Neural cell (in vitro differentiated cells): ENCODE measurements around the gene PKHD1. TPM values are rescaled to one million over a fixed set of nuclear protein-coding genes. Genes with fewer than 3 reads are reported as not detected.

Experiments
- H2AFZ ChIP-seq: fragments of 200-600, 300-800 bp; sonication (generic), shearing (Covaris generic); 2 replicates; pipeline ENCODE4 v1.6.0; 2014; ENCODE audit warnings: low read depth, mild to moderate bottlenecking, antibody characterized with exemption, low read length, moderate library complexity
- H3F3A ChIP-seq: fragments of 200-600 bp; shearing (Covaris generic); 2 replicates; pipeline ENCODE4 v1.6.1; 2016; ENCODE audit warnings: mild to moderate bottlenecking, moderate library complexity, mixed read lengths, antibody characterized with exemption, low read length; ENCODE audit not compliant: insufficient read depth, poor library complexity, severe bottlenecking
- H3K27ac ChIP-seq: fragments of 200-600, 300-800 bp; sonication (generic), shearing (Covaris generic); 2 replicates; pipeline ENCODE4 v1.5.1; 2014; ENCODE audit warnings: mild to moderate bottlenecking, low read length, moderate library complexity
- H3K27me3 ChIP-seq: fragments of 300-800, 200-600 bp; sonication (generic), shearing (Covaris generic); 2 replicates; pipeline ENCODE4 v1.6.0; 2014; ENCODE audit warnings: mild to moderate bottlenecking, low read depth, low read length, moderate library complexity; ENCODE audit not compliant: insufficient read depth
- H3K36me3 ChIP-seq: fragments of 300-800, 200-600 bp; sonication (generic), shearing (Covaris generic); 2 replicates; pipeline ENCODE4 v1.5.1; 2014; ENCODE audit warnings: mild to moderate bottlenecking, antibody characterized with exemption, low read length, moderate library complexity; ENCODE audit not compliant: insufficient read depth
- H3K4me2 ChIP-seq: fragments of 300-800, 200-600 bp; sonication (generic), shearing (Covaris generic); 2 replicates; pipeline ENCODE4 v1.6.0; 2014; ENCODE audit warnings: mild to moderate bottlenecking, low read length
- H3K4me3 ChIP-seq: fragments of 300-800, 200-600 bp; sonication (generic), shearing (Covaris generic); 2 replicates; pipeline ENCODE4 v1.5.1; 2014; ENCODE audit warnings: mild to moderate bottlenecking, low read length, moderate library complexity
- H3K79me2 ChIP-seq: fragments of 200-600 bp; shearing (Covaris generic); replicated peaks from 2 replicates; pipeline ENCODE4 v1.6.0; 2014; ENCODE audit warnings: mild to moderate bottlenecking, low read length, moderate library complexity; ENCODE audit not compliant: insufficient read depth
- H3K9ac ChIP-seq: fragments of 300-800, 200-600 bp; sonication (generic), shearing (Covaris generic); 2 replicates; pipeline ENCODE4 v1.6.1; 2016; ENCODE audit warnings: mild to moderate bottlenecking, low read length, mixed read lengths
- H3K9me2 ChIP-seq: fragments of 200-600 bp; shearing (Covaris generic); 2 replicates; pipeline ENCODE4 v1.6.1; 2016; ENCODE audit warnings: mild to moderate bottlenecking, low read length, mixed read lengths; ENCODE audit not compliant: insufficient read depth
- H3K9me3 ChIP-seq: fragments of 200-600, 300-800 bp; sonication (generic), shearing (Covaris generic); 2 replicates; pipeline ENCODE4 v1.6.1; 2016; ENCODE audit warnings: mild to moderate bottlenecking, mixed run types, low read length, moderate library complexity, mixed read lengths
- H4K20me1 ChIP-seq: fragments of 200-600 bp; shearing (Covaris generic); 2 replicates; pipeline ENCODE4 v1.6.1; 2016; ENCODE audit warnings: mild to moderate bottlenecking, mixed run types; ENCODE audit not compliant: insufficient read depth
- EP300 ChIP-seq: fragments of 450-650 bp; conservative IDR thresholded peaks from 2 replicates; pipeline ENCODE4 v1.6.1; 2014; ENCODE audit warnings: antibody characterized with exemption, mild to moderate bottlenecking, moderate library complexity; ENCODE audit not compliant: poor library complexity, severe bottlenecking
- EZH2 ChIP-seq: fragments of 200-600, 300-800 bp; shearing (Covaris generic), sonication (generic); IDR thresholded peaks from 2 replicates; pipeline ENCODE4 v1.6.1; 2014; ENCODE audit warnings: antibody characterized with exemption, low read length, borderline replicate concordance, mild to moderate bottlenecking; ENCODE audit not compliant: insufficient read depth, poor library complexity, severe bottlenecking
- MXI1 ChIP-seq: fragments of 450-650 bp; conservative IDR thresholded peaks from 2 replicates; pipeline ENCODE4 v1.6.1; 2014; ENCODE audit warnings: antibody characterized with exemption, mild to moderate bottlenecking; ENCODE audit not compliant: poor library complexity, severe bottlenecking
- POLR2AphosphoS5 ChIP-seq: IDR thresholded peaks from 2 replicates; pipeline ENCODE4 v1.6.1; 2012
- RAD21 ChIP-seq: fragments of 450-650 bp; conservative IDR thresholded peaks from 2 replicates; pipeline ENCODE4 v1.6.1; 2014; ENCODE audit warnings: antibody characterized with exemption, mild to moderate bottlenecking, moderate library complexity
- SMC3 ChIP-seq: fragments of 450-650 bp; conservative IDR thresholded peaks from 2 replicates; pipeline ENCODE4 v1.6.1; 2014; ENCODE audit warnings: antibody characterized with exemption, mild to moderate bottlenecking, moderate library complexity; ENCODE audit not compliant: poor library complexity
- TAF1 ChIP-seq: IDR thresholded peaks from 2 replicates; pipeline ENCODE4 v1.6.1; 2012; ENCODE audit warnings: low read depth
- polyA plus RNA-seq: library from polyadenylated mRNA; depleted of rRNA; stranded (reverse); fragments of >200 nt; gene quantifications from 2 replicates; pipeline ENCODE4 v1.2.3, GENCODE V29; 2014
- TF ChIP-seq, protein P1 (sequence below): fragments of 450-650 bp; IDR thresholded peaks from 2 replicates; pipeline ENCODE4 v1.5.1; 2014; ENCODE audit warnings: antibody characterized with exemption, mild to moderate bottlenecking, moderate library complexity; ENCODE audit not compliant: poor library complexity, severe bottlenecking
- TF ChIP-seq, protein P2 (sequence below): IDR thresholded peaks from 2 replicates; pipeline ENCODE4 v1.6.1; 2012; ENCODE audit warnings: borderline replicate concordance

Gene PKHD1
- polyA plus RNA-seq, 1 donor from 2014 or later: not detected

DNA sequence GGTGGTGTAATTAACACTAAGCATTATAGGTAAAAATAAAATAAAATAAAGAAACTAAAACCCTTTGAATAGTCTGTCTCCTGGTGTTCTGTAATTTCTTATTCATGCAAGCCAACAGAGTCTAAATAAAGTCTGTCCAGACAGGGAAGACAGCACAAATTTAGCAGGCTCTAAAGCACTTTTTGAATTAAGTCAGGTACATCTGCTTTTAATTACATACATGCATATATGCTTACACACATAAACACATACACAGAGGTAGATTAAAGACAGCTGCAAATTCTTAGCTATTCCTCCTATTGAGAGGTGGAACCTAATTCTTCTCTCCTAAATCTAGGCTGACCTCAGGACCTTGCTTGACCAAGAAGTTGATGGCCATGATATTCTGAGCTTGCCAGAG is 262.5 kb downstream of the PKHD1 start:
- H3K27ac ChIP-seq: no peak overlapping the region
- no peaks in the 10 kb centered on the region for H3K9me2 ChIP-seq
- H3K27me3 ChIP-seq: no peaks in the 10 kb centered on the region
- no peaks in the 10 kb centered on the region for H3K9me3 ChIP-seq
- no peaks in the 10 kb centered on the region for H4K20me1 ChIP-seq
- H3K4me2 ChIP-seq: no peak overlapping the region
- H3K79me2 ChIP-seq: no peaks in the 10 kb centered on the region
- no peak overlapping the region for H3K9ac ChIP-seq
- H3K4me3 ChIP-seq: no peak overlapping the region
- H3K36me3 ChIP-seq: no peaks in the 10 kb centered on the region
- H2AFZ ChIP-seq: no peak overlapping the region
- H3F3A ChIP-seq: no peaks in the 10 kb centered on the region
- TF ChIP-seq TAF1: no peak

DNA sequence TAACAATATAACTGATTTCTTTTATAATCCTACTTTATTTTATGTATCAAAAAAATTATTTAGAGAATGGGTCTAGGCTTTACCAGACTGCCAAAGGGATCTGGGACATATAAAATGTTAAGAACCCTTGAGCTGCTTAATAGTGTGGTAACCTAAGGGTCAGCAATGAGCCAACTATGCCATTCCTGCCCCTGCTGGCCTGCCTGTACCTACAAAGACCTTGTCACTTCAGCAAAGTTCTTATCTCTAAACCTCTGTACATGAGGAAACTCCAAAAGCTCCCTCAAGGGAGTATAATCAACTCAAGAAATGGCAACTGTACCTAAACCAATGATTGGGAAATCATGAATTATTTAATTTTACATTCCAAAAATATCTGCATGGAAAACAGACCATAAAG is 266.9 kb downstream of the PKHD1 start:
- Histone ChIP-seq H3K4me3 (no peak overlapping the region), H3K27me3 (no peaks in the 10 kb centered on the region), H4K20me1 (no peaks in the 10 kb centered on the region), H3K36me3 (no peaks in the 10 kb centered on the region), H3K9me2 (no peaks in the 10 kb centered on the region), H3K9ac (no peak overlapping the region), H3K27ac (no peak overlapping the region), H3K9me3 (no peaks in the 10 kb centered on the region), H3F3A (no peaks in the 10 kb centered on the region), H3K79me2 (no peaks in the 10 kb centered on the region), H2AFZ (no peak overlapping the region), H3K4me2 (no peak overlapping the region)
- TF ChIP-seq, protein P1, sequence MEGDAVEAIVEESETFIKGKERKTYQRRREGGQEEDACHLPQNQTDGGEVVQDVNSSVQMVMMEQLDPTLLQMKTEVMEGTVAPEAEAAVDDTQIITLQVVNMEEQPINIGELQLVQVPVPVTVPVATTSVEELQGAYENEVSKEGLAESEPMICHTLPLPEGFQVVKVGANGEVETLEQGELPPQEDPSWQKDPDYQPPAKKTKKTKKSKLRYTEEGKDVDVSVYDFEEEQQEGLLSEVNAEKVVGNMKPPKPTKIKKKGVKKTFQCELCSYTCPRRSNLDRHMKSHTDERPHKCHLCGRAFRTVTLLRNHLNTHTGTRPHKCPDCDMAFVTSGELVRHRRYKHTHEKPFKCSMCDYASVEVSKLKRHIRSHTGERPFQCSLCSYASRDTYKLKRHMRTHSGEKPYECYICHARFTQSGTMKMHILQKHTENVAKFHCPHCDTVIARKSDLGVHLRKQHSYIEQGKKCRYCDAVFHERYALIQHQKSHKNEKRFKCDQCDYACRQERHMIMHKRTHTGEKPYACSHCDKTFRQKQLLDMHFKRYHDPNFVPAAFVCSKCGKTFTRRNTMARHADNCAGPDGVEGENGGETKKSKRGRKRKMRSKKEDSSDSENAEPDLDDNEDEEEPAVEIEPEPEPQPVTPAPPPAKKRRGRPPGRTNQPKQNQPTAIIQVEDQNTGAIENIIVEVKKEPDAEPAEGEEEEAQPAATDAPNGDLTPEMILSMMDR: no peak
- TF ChIP-seq TAF1 (no peak), POLR2AphosphoS5 (no peak), EZH2 (no peak), MXI1 (no peak), RAD21 (no peak), SMC3 (no peak), EP300 (no peak)
- TF ChIP-seq, protein P2, sequence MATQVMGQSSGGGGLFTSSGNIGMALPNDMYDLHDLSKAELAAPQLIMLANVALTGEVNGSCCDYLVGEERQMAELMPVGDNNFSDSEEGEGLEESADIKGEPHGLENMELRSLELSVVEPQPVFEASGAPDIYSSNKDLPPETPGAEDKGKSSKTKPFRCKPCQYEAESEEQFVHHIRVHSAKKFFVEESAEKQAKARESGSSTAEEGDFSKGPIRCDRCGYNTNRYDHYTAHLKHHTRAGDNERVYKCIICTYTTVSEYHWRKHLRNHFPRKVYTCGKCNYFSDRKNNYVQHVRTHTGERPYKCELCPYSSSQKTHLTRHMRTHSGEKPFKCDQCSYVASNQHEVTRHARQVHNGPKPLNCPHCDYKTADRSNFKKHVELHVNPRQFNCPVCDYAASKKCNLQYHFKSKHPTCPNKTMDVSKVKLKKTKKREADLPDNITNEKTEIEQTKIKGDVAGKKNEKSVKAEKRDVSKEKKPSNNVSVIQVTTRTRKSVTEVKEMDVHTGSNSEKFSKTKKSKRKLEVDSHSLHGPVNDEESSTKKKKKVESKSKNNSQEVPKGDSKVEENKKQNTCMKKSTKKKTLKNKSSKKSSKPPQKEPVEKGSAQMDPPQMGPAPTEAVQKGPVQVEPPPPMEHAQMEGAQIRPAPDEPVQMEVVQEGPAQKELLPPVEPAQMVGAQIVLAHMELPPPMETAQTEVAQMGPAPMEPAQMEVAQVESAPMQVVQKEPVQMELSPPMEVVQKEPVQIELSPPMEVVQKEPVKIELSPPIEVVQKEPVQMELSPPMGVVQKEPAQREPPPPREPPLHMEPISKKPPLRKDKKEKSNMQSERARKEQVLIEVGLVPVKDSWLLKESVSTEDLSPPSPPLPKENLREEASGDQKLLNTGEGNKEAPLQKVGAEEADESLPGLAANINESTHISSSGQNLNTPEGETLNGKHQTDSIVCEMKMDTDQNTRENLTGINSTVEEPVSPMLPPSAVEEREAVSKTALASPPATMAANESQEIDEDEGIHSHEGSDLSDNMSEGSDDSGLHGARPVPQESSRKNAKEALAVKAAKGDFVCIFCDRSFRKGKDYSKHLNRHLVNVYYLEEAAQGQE: no peak

DNA sequence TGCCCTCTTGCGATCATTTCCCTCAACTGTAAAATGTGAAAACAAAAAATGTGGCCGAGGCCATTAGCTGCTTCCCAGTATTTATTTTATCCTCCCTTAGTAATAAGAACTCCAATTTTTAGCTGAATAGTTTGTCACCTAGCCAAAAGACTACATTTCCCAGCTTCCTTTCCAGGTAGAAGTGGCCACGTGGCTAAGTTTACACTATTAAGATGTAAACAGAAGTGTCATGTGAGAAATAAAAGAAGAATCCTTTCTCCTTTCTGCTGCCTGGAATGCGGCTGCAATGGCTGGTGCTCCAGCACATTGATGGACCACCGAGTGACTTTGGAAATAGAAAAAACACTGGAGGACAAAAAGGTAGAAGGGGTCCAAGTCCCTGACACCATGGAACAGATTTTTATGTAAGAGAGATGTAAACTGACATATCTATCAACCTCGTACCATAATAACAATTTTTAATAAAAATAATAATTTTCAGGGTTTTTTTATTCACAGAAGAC is 268.8 kb downstream of the PKHD1 start:
- Histone ChIP-seq H3K27ac (no peak overlapping the region), H3K36me3 (no peaks in the 10 kb centered on the region), H3F3A (no peaks in the 10 kb centered on the region), H2AFZ (no peak overlapping the region), H3K4me3 (no peak overlapping the region), H3K9ac (no peak overlapping the region), H3K9me3 (no peaks in the 10 kb centered on the region), H3K79me2 (no peaks in the 10 kb centered on the region), H3K9me2 (no peaks in the 10 kb centered on the region), H4K20me1 (no peaks in the 10 kb centered on the region), H3K27me3 (no peaks in the 10 kb centered on the region), H3K4me2 (no peak overlapping the region)
- TF ChIP-seq, protein P1: no peak
- TF ChIP-seq POLR2AphosphoS5 (no peak), EZH2 (no peak), MXI1 (no peak), RAD21 (no peak), SMC3 (no peak), EP300 (no peak), TAF1 (no peak)
- TF ChIP-seq, protein P2: no peak
